ENCODE measurements around the gene SEH1L. TPM values are rescaled to one million over a fixed set of nuclear protein-coding genes. Genes with fewer than 3 reads are reported as not detected.

SEH1L gene
- total RNA-seq, 4 donors from 2014 or later, result 39.3 to 45.4 (median 42.8) TPM

DNA sequence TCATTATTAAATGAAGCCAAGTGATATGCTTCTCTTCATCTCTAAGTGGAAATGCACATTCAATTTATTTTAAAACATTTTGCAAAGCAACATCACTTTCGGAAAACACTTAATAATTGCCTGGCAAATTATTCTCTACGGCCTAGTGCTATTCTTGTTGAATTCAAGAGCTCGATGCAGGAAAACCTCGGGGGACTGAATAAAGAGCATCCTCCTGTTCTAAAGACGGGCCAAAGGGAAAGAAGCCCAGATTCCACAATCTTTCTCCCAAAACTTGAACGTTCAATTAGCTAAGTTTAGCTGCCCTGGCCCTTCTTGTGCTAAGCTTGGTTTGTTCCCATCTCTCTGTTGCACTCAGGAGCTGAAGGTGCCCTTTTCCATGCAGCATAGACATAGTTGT is 23.2 kb upstream of the SEH1L start:
- H3K27ac ChIP-seq, result no peak overlapping the region
- no peaks in the 10 kb centered on the region for H3K27me3 ChIP-seq
- no peaks in the 10 kb centered on the region for H3K9me3 ChIP-seq
- 77% methylated on average over 6 of the region's 6 CpGs for WGBS
- no peak for DNase-seq (ENCODE audit: low spot score in 2 of 2)
- H3K4me1 ChIP-seq, result no peaks in the 10 kb centered on the region
- H3K36me3 ChIP-seq, result no peaks in the 10 kb centered on the region
- TF ChIP-seq EP300 (IDR thresholded peaks at IDR 0.05), result no peak
- TF ChIP-seq, protein P1, sequence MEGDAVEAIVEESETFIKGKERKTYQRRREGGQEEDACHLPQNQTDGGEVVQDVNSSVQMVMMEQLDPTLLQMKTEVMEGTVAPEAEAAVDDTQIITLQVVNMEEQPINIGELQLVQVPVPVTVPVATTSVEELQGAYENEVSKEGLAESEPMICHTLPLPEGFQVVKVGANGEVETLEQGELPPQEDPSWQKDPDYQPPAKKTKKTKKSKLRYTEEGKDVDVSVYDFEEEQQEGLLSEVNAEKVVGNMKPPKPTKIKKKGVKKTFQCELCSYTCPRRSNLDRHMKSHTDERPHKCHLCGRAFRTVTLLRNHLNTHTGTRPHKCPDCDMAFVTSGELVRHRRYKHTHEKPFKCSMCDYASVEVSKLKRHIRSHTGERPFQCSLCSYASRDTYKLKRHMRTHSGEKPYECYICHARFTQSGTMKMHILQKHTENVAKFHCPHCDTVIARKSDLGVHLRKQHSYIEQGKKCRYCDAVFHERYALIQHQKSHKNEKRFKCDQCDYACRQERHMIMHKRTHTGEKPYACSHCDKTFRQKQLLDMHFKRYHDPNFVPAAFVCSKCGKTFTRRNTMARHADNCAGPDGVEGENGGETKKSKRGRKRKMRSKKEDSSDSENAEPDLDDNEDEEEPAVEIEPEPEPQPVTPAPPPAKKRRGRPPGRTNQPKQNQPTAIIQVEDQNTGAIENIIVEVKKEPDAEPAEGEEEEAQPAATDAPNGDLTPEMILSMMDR (IDR thresholded peaks at IDR 0.05), result no peak
- TF ChIP-seq POLR2AphosphoS5 (IDR thresholded peaks at IDR 0.05), result no peak
- no peak for TF ChIP-seq POLR2A (IDR thresholded peaks at IDR 0.05)
- no peak overlapping the region for H3K4me3 ChIP-seq

DNA sequence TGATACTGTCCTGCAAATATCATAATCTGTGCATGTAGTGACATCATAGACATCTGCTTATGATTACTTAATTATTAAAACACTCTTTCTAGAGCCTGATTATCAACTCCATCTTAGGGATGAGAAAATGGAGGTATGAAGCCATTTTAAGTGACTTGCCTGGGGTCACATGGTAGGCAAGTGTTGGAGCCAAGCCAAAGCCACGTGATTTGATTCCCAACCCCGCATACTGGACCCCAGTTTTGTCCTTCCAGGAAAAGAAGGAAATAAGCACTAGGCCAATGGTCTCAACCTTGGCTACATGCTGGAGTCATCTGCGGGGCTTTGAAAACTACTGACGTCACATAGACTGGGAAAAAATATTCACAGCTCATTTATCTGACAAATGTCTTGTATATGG is 19.6 kb upstream of the SEH1L start:
- TF ChIP-seq, protein P1 (IDR thresholded peaks at IDR 0.05), result no peak
- no peak for TF ChIP-seq POLR2AphosphoS5 (IDR thresholded peaks at IDR 0.05)
- no peak for TF ChIP-seq EP300 (IDR thresholded peaks at IDR 0.05)
- no peak for TF ChIP-seq POLR2A (IDR thresholded peaks at IDR 0.05)
- H3K9me3 ChIP-seq, result no peaks in the 10 kb centered on the region
- no peaks in the 10 kb centered on the region for H3K27me3 ChIP-seq
- no peaks in the 10 kb centered on the region for H3K4me1 ChIP-seq
- H3K27ac ChIP-seq, result no peak overlapping the region
- WGBS, result 61% methylated on average over 4 of the region's 4 CpGs
- no peak overlapping the region for H3K4me3 ChIP-seq
- DNase-seq (ENCODE audit: low spot score in 2 of 2), result no peak
- H3K36me3 ChIP-seq, result no peaks in the 10 kb centered on the region

DNA sequence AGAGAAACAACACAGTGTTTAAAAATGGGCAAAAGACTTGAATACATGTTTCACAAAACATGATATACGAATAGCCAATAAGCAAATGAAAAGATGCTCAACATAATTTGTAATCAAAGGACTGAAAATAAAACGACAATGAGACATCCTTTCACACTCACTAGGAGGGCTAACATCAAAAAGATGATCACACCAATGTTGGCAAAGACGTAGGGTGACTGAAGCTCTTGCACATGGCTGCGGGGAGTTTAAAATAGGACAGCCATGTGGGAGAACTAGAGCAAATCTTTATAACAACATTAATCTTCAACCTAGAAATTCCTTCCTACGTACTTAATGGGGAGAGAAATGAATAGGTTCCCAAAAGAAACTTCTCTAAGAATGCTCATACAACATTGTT is 19.2 kb upstream of the SEH1L start:
- no peaks in the 10 kb centered on the region for H3K4me1 ChIP-seq
- TF ChIP-seq POLR2A (IDR thresholded peaks at IDR 0.05), result no peak
- no peak for TF ChIP-seq EP300 (IDR thresholded peaks at IDR 0.05)
- TF ChIP-seq POLR2AphosphoS5 (IDR thresholded peaks at IDR 0.05), result no peak
- TF ChIP-seq, protein P1 (IDR thresholded peaks at IDR 0.05), result no peak
- H3K4me3 ChIP-seq, result no peak overlapping the region
- no peak for DNase-seq (ENCODE audit: low spot score in 2 of 2)
- 84% methylated on average over 5 of the region's 5 CpGs for WGBS
- no peak overlapping the region for H3K27ac ChIP-seq
- no peaks in the 10 kb centered on the region for H3K36me3 ChIP-seq
- no peaks in the 10 kb centered on the region for H3K27me3 ChIP-seq
- H3K9me3 ChIP-seq, result no peaks in the 10 kb centered on the region

DNA sequence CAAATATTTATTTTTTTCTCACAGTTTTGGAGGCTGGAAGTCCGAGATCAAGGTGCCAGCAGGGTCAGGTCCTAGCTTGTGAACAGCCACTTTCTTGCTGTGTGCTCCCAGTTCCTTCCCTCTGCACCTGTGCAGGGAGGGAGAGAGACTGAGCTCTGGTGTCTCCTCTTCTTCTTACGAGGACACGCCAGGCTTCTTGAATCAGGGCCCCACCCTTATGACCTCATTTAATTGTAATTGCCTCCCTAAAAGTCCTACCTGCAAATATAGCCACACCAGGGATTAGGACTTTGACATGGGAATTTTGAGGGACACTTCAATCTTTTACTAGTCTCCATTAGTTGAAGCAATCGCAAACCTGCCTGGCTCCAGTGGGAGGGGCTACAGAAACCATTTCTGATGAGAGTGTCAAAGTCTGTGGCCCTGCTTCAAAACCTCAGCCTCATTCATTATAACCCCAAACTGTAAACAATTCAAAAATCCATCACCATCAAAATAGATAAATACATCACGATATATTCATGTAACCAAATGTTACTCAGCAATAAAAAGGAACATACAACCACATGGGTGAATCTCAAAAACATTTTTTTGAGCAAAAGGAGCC is 18.2 kb upstream of the SEH1L start:
- Histone ChIP-seq H3K4me1 (peaks cover 3% of the 10 kb centered on the region), H3K4me3 (no peak overlapping the region), H3K9me3 (no peaks in the 10 kb centered on the region), H3K27ac (no peak overlapping the region), H3K36me3 (no peaks in the 10 kb centered on the region), H3K27me3 (no peaks in the 10 kb centered on the region)
- no peak for DNase-seq (ENCODE audit: low spot score in 2 of 2)
- WGBS, result 68% methylated on average over 5 of the region's 5 CpGs
- no peak for TF ChIP-seq EP300 (IDR thresholded peaks at IDR 0.05)
- TF ChIP-seq, protein P1 (IDR thresholded peaks at IDR 0.05), result no peak
- no peak for TF ChIP-seq POLR2AphosphoS5 (IDR thresholded peaks at IDR 0.05)
- no peak for TF ChIP-seq POLR2A (IDR thresholded peaks at IDR 0.05)

DNA sequence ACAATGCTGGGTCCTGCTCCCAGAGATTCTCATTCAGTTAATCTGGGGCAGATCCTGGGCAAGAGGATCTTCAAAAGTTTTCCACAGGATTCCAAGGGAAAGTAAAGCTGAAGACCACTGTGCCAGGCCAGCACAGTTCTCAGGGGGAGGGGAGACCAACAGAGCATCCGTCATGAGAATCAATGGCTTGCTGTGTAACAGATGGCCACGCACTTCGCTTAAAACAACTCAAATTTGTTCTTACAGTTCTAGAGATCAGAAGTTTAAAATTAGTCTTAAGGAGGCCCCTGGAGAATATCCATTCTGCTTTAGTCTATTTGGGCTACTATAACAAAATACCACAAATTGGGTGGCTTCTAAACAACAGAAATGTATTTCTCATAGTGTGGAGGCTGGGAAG is 17.4 kb upstream of the SEH1L start:
- TF ChIP-seq POLR2AphosphoS5 (IDR thresholded peaks at IDR 0.05) (no peak), EP300 (IDR thresholded peaks at IDR 0.05) (no peak), POLR2A (IDR thresholded peaks at IDR 0.05) (no peak)
- TF ChIP-seq, protein P1 (IDR thresholded peaks at IDR 0.05), result no peak
- DNase-seq (ENCODE audit: low spot score in 2 of 2), result no peak
- WGBS, result 77% methylated on average over 3 of the region's 3 CpGs
- Histone ChIP-seq H3K27ac (no peak overlapping the region), H3K36me3 (no peaks in the 10 kb centered on the region), H3K4me1 (peaks cover 5% of the 10 kb centered on the region), H3K27me3 (no peaks in the 10 kb centered on the region), H3K4me3 (no peak overlapping the region), H3K9me3 (no peaks in the 10 kb centered on the region)
